Osteoblast (primary cell): ENCODE data around the gene CD44. TPM values are rescaled to one million over a fixed set of nuclear protein-coding genes. Genes with fewer than 3 reads are reported as not detected.

Experiments
- DNase-seq: peaks from one replicate; pipeline ENCODE4 v3.0.0; 2011; ENCODE audit warnings: low spot score, mixed read lengths; ENCODE audit not compliant: insufficient read length; ENCODE audit errors: missing footprints
- H2AFZ ChIP-seq: 2 replicates; pipeline ENCODE4 v1.6.0; 2011; ENCODE audit warnings: mild to moderate bottlenecking, low read length
- H3K27ac ChIP-seq: 2 replicates; pipeline ENCODE4 v1.5.1; 2011; ENCODE audit warnings: mild to moderate bottlenecking, low read depth, low read length, moderate library complexity
- H3K27me3 ChIP-seq: 2 replicates; pipeline ENCODE4 v1.6.0; 2012; ENCODE audit warnings: mild to moderate bottlenecking, control low read depth, inconsistent platforms, low read length, moderate library complexity; ENCODE audit not compliant: insufficient read depth
- H3K36me3 ChIP-seq: 2 replicates; pipeline ENCODE4 v1.5.1; 2011; ENCODE audit warnings: mild to moderate bottlenecking, low read length, control low read depth, moderate library complexity; ENCODE audit not compliant: insufficient read depth
- H3K4me1 ChIP-seq: 2 replicates; pipeline ENCODE4 v1.5.1; 2011; ENCODE audit warnings: mild to moderate bottlenecking, low read length, control low read depth, moderate library complexity; ENCODE audit not compliant: insufficient read depth
- H3K4me2 ChIP-seq: 2 replicates; pipeline ENCODE4 v1.6.0; 2011; ENCODE audit warnings: mild to moderate bottlenecking, low read length; ENCODE audit not compliant: insufficient read depth
- H3K4me3 ChIP-seq: fragments of 200-600 bp; sonication (generic); 3 replicates; pipeline ENCODE4 v1.5.1; 2012; ENCODE audit warnings: mild to moderate bottlenecking, low read length, inconsistent platforms; ENCODE audit not compliant: insufficient read depth
- H3K79me2 ChIP-seq: 2 replicates; pipeline ENCODE4 v1.6.0; 2012; ENCODE audit warnings: mild to moderate bottlenecking, low read length, control low read depth, inconsistent platforms; ENCODE audit not compliant: insufficient read depth
- H3K9me3 ChIP-seq: 2 replicates; pipeline ENCODE4 v1.5.1; 2011; ENCODE audit warnings: low read depth, low read length, control low read depth
- H4K20me1 ChIP-seq: 2 replicates; pipeline ENCODE4 v1.6.0; 2012; ENCODE audit warnings: mild to moderate bottlenecking, low read length, control low read depth; ENCODE audit not compliant: insufficient read depth
- total RNA-seq: library from RNA; depleted of rRNA; stranded (reverse); fragments of >200 nt; gene quantifications from 2 replicates; pipeline ENCODE4 v1.2.3, GENCODE V29; 2012
- TF ChIP-seq, protein P1 (sequence below): IDR thresholded peaks from 2 replicates; pipeline ENCODE4 v1.5.1; 2011; ENCODE audit warnings: mild to moderate bottlenecking, low read depth, low read length, moderate library complexity; ENCODE audit errors: extremely low read depth

CD44 gene
- total RNA-seq, 1 donor: 238 TPM

DNA sequence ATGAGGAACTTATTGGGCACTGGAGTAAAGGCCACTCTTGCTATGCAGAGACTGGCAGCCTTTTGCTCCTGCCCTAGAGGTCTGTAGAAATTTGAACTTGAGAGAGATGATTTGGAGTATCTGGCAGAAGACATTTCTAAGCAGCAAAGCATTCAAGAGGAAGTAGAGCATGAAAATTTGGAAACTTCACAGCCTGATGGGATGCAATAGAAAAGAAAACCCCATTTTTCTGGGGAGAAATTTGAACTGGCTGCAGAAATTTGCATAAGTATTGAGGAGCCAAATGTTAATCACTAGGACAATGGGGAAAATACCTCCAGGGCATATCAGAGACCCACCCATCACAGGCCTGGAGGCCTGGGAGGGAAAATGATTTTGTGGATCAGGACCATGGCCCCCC, 29.9 kb upstream of the CD44 start:
- Histone ChIP-seq H3K27me3 (no peaks in the 10 kb centered on the region), H4K20me1 (no peaks in the 10 kb centered on the region), H3K4me1 (peaks cover 37% of the 10 kb centered on the region), H3K4me3 (no peak overlapping the region), H3K27ac (no peak overlapping the region), H3K36me3 (no peaks in the 10 kb centered on the region), H3K79me2 (no peaks in the 10 kb centered on the region), H2AFZ (no peak overlapping the region), H3K9me3 (no peaks in the 10 kb centered on the region), H3K4me2 (no peak overlapping the region)
- TF ChIP-seq, protein P1, sequence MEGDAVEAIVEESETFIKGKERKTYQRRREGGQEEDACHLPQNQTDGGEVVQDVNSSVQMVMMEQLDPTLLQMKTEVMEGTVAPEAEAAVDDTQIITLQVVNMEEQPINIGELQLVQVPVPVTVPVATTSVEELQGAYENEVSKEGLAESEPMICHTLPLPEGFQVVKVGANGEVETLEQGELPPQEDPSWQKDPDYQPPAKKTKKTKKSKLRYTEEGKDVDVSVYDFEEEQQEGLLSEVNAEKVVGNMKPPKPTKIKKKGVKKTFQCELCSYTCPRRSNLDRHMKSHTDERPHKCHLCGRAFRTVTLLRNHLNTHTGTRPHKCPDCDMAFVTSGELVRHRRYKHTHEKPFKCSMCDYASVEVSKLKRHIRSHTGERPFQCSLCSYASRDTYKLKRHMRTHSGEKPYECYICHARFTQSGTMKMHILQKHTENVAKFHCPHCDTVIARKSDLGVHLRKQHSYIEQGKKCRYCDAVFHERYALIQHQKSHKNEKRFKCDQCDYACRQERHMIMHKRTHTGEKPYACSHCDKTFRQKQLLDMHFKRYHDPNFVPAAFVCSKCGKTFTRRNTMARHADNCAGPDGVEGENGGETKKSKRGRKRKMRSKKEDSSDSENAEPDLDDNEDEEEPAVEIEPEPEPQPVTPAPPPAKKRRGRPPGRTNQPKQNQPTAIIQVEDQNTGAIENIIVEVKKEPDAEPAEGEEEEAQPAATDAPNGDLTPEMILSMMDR: no peak
- no peak for DNase-seq

- H3K27ac ChIP-seq: no peak overlapping the region
- no peak overlapping the region for H2AFZ ChIP-seq
- TF ChIP-seq, protein P1: no peak
- H3K36me3 ChIP-seq: no peaks in the 10 kb centered on the region
- H3K79me2 ChIP-seq: no peaks in the 10 kb centered on the region
- peaks cover 30% of the 10 kb centered on the region for H3K4me1 ChIP-seq
- no peak overlapping the region for H3K4me3 ChIP-seq
- no peak for DNase-seq
- H4K20me1 ChIP-seq: no peaks in the 10 kb centered on the region
- no peak overlapping the region for H3K4me2 ChIP-seq
- no peaks in the 10 kb centered on the region for H3K9me3 ChIP-seq
- H3K27me3 ChIP-seq: no peaks in the 10 kb centered on the region
Observed at GRCh38 chr11:35109827-35110226, 29.1 kb upstream of the CD44 start.

DNA sequence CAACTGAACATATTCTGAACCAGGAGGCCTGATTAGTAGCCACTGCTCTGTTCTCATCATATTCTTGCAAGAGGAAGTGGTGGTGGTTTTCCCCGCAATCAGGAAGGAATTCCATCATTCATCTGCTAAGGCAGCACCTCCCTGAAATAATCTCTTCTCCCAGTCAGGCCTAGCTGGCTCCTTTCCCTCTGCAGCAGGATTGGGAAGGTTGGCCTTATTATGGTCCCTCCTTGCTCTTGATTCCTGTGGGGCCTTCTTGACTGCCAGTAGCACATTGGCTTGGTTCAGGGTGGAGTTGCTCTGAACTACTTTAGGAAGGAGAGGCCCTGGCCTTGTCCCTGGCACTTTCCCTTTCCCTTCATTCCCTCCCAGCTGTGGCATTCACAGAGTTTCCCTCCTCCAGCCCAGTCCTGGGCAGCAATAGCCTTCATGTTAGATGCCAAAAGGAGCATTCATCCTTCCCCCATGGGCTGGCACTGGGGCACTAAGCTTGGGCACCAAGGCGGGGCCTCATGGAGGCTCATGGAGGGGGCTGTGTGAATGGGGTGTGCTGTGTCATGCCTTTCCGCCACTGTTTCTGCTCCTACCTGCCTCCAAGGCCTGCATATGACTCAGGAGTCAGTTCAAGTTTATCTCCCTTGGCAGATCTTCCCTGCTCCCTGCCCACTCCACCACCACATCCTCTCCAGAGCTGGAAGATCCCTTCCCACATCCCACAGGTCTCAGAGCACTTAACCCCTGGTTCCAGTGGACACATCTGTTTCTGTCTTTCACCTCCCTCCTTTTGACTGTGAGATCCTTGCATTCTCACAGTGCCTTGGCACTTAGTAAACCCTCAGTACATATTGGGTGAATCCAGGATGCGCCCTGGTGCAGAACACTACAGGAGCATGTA, 27.6 kb upstream of the CD44 start:
- Histone ChIP-seq H3K4me3 (peak overlapping the region; percentile 9), H2AFZ (peak overlapping the region; percentile 61), H3K79me2 (no peaks in the 10 kb centered on the region), H3K27ac (peak overlapping the region; percentile 92), H3K4me2 (peak overlapping the region; percentile 14), H4K20me1 (no peaks in the 10 kb centered on the region), H3K36me3 (no peaks in the 10 kb centered on the region), H3K4me1 (peaks cover 30% of the 10 kb centered on the region), H3K27me3 (no peaks in the 10 kb centered on the region), H3K9me3 (no peaks in the 10 kb centered on the region)
- TF ChIP-seq, protein P1: no peak
- DNase-seq: peak; percentile 72

DNA sequence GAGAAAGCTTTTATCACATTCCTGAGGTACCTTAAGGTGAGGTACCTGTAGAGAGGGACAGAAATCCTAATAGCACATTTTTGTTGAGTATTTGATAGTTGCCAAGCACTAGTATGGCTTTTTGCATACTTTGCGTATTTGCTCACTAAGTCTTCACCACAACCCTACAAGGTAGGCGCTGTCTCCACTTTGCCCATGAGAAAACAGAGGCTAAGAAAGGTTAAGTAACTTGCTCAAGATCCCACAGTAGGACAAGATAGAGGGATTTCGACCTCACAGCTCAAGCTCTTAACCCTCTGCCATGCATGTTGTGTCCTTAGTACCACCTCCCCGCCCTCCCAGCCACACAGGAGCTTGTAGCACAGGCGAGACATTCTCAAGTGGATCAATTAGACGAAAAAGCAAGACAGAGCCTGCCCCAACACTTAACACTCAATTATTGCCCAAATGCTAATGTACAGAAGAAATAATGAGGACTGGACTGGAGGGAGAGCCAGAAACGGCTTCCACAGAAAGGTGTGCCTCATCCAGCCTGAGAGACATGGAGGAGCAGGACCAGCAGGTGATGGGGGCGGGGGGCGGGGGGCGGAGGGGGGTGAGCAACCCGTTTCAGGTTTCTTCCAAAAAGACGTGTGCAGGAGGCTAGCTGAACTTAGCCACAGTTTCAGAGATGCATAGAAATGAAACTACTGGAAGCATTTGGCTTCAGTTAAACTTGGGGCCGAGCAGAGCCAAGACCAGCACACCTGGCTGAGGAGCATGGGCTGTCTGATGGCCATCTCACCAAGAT, 26.7 kb upstream of the CD44 start:
- no peaks in the 10 kb centered on the region for H4K20me1 ChIP-seq
- no peak overlapping the region for H3K4me3 ChIP-seq
- H3K4me2 ChIP-seq: peak overlapping the region; percentile 2
- no peaks in the 10 kb centered on the region for H3K27me3 ChIP-seq
- H3K36me3 ChIP-seq: no peaks in the 10 kb centered on the region
- DNase-seq: peak; percentile 68
- no peaks in the 10 kb centered on the region for H3K79me2 ChIP-seq
- H2AFZ ChIP-seq: no peak overlapping the region
- H3K4me1 ChIP-seq: peaks cover 38% of the 10 kb centered on the region
- H3K27ac ChIP-seq: peak overlapping the region; percentile 92
- TF ChIP-seq, protein P1: no peak
- H3K9me3 ChIP-seq: no peaks in the 10 kb centered on the region
